DND-41 (cell line): ENCODE results near the gene SOX6.

ENCODE experiments used
- ATAC-seq: fragments of 200-7000 bp; cut with Tn5 transposase; 3 replicates; pipeline ENCODE4 v1.9.1; 2021; ENCODE audit warnings: low read depth; ENCODE audit not compliant: insufficient read depth
- DNase-seq: peaks from one replicate; pipeline ENCODE4 v3.0.0-alpha.2; 2020
- H2AFZ ChIP-seq: 2 replicates; pipeline ENCODE4 v1.6.0; 2012; ENCODE audit warnings: low read depth, low read length
- H3K27ac ChIP-seq: 2 replicates; pipeline ENCODE4 v1.5.1; 2012; ENCODE audit warnings: low read length, inconsistent platforms
- H3K27me3 ChIP-seq: fragments of 200-600 bp; sonication (generic); 2 replicates; pipeline ENCODE4 v1.6.0; 2012; ENCODE audit warnings: low read length, mild to moderate bottlenecking, inconsistent platforms; ENCODE audit not compliant: insufficient read depth, poor library complexity
- H3K36me3 ChIP-seq: 2 replicates; pipeline ENCODE4 v1.5.1; 2012; ENCODE audit warnings: low read length, inconsistent platforms; ENCODE audit not compliant: insufficient read depth
- H3K4me1 ChIP-seq: 2 replicates; pipeline ENCODE4 v1.5.1; 2012; ENCODE audit warnings: mild to moderate bottlenecking, low read length; ENCODE audit not compliant: insufficient read depth
- H3K4me2 ChIP-seq: 2 replicates; pipeline ENCODE4 v1.6.0; 2012; ENCODE audit warnings: mild to moderate bottlenecking, moderate library complexity, low read length, inconsistent platforms; ENCODE audit not compliant: insufficient read depth
- H3K4me3 ChIP-seq, 2 experiments: fragments of 200-600 bp in 1 of 2; shearing (Covaris generic) in 1 of 2; 2 replicates each; pipeline ENCODE4 v1.5.1; 2012 to 2016; ENCODE audit warnings: inconsistent platforms in 2 of 2, low read length in 2 of 2, mild to moderate bottlenecking in 2 of 2, low read depth in 1 of 2, moderate library complexity in 1 of 2
- H3K79me2 ChIP-seq: 2 replicates; pipeline ENCODE4 v1.6.0; 2012; ENCODE audit warnings: low read length, inconsistent platforms; ENCODE audit not compliant: insufficient read depth
- H3K9ac ChIP-seq: 2 replicates; pipeline ENCODE4 v1.6.0; 2012; ENCODE audit warnings: low read depth, mild to moderate bottlenecking, inconsistent platforms, low read length, moderate library complexity
- H3K9me3 ChIP-seq: 2 replicates; pipeline ENCODE4 v1.5.1; 2012; ENCODE audit warnings: low read length, moderate library complexity, mild to moderate bottlenecking, inconsistent platforms; ENCODE audit not compliant: insufficient read depth, severe bottlenecking
- H4K20me1 ChIP-seq: 2 replicates; pipeline ENCODE4 v1.6.0; 2012; ENCODE audit warnings: low read length; ENCODE audit not compliant: insufficient read depth
- EZH2 ChIP-seq: IDR thresholded peaks from 3 replicates; pipeline ENCODE4 v1.6.1; 2012; ENCODE audit warnings: borderline replicate concordance, low read depth, mild to moderate bottlenecking, moderate library complexity, low read length, inconsistent platforms; ENCODE audit not compliant: severe bottlenecking
- TF ChIP-seq, protein P1 (sequence below): IDR thresholded peaks from 2 replicates; pipeline ENCODE4 v1.5.1; 2012; ENCODE audit warnings: borderline replicate concordance, low read length, moderate library complexity, mild to moderate bottlenecking; ENCODE audit not compliant: poor library complexity, severe bottlenecking; ENCODE audit errors: extremely low read depth

SOX6 gene

DNA sequence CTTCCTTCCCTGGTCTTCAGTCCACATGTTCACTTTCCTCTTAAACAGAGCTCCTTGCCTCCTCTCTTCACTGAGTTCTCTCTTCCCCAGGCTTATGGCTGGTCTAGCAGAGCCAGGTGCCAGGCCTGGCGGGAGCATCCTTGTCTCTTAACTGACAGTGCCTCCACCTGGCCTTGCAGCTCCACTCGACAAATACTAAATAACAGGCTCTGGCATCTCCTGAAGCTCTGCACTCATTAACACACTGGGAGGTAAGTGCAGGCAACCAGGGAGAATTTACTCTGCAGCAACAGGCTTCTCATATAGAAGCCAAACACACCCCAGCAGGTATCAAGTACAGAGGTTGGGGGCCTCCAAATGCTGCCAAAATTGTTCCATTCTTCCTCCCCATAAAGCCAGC lies 438.1 kb downstream of the SOX6 start:
- Histone ChIP-seq H3K9ac (no peak overlapping the region), H3K27me3 (peaks cover 5% of the 10 kb centered on the region), H3K4me3 (no peak overlapping the region), H3K27ac (no peak overlapping the region), H3K4me2 (no peak overlapping the region), H3K79me2 (no peaks in the 10 kb centered on the region), H3K36me3 (no peaks in the 10 kb centered on the region), H3K9me3 (no peaks in the 10 kb centered on the region), H2AFZ (no peak overlapping the region), H4K20me1 (no peaks in the 10 kb centered on the region), H3K4me1 (no peaks in the 10 kb centered on the region)
- DNase-seq = no peak
- no peak for ATAC-seq
- TF ChIP-seq, protein P1, sequence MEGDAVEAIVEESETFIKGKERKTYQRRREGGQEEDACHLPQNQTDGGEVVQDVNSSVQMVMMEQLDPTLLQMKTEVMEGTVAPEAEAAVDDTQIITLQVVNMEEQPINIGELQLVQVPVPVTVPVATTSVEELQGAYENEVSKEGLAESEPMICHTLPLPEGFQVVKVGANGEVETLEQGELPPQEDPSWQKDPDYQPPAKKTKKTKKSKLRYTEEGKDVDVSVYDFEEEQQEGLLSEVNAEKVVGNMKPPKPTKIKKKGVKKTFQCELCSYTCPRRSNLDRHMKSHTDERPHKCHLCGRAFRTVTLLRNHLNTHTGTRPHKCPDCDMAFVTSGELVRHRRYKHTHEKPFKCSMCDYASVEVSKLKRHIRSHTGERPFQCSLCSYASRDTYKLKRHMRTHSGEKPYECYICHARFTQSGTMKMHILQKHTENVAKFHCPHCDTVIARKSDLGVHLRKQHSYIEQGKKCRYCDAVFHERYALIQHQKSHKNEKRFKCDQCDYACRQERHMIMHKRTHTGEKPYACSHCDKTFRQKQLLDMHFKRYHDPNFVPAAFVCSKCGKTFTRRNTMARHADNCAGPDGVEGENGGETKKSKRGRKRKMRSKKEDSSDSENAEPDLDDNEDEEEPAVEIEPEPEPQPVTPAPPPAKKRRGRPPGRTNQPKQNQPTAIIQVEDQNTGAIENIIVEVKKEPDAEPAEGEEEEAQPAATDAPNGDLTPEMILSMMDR = no peak
- no peak for TF ChIP-seq EZH2
